Immature natural killer cell (primary cell): ENCODE measurements around the gene ITGA8. TPM values are rescaled to one million over a fixed set of nuclear protein-coding genes. Genes with fewer than 3 reads are reported as not detected.
"Not testable (repeated sequence)": the region's sequence is repeated elsewhere in the genome, so short reads cannot be mapped to it uniquely, and the experiment has no call there.

Source experiments
- DNase-seq, 3 donors: peaks; one replicate each; pipeline ENCODE4 v3.0.0; 2022; ENCODE audit warnings: mixed read lengths in 1 of 3
- H3K27ac Mint-ChIP-seq, 6 donors: one replicate each; pipeline ENCODE4 v1.8.0; 2020; ENCODE audit warnings: mixed read lengths in 6 of 6, mild to moderate bottlenecking in 5 of 6, inconsistent platforms in 4 of 6, moderate library complexity in 3 of 6
- H3K27me3 Mint-ChIP-seq, 3 donors: one replicate each; pipeline ENCODE4 v1.8.0; 2020 to 2021; ENCODE audit warnings: low read depth in 3 of 3, mild to moderate bottlenecking in 3 of 3, mixed read lengths in 3 of 3, moderate library complexity in 3 of 3, inconsistent platforms in 1 of 3
- H3K36me3 Mint-ChIP-seq, 3 donors: one replicate each; pipeline ENCODE4 v1.8.0; 2020; ENCODE audit warnings: mixed read lengths in 3 of 3, inconsistent platforms in 2 of 3, mild to moderate bottlenecking in 2 of 3
- H3K4me1 Mint-ChIP-seq, 2 donors: one replicate each; pipeline ENCODE4 v1.8.0; 2020; ENCODE audit warnings: inconsistent platforms in 2 of 2, mild to moderate bottlenecking in 2 of 2, mixed read lengths in 2 of 2, moderate library complexity in 1 of 2
- H3K4me3 Mint-ChIP-seq, 5 donors: one replicate each; pipeline ENCODE4 v1.8.0; 2020; ENCODE audit warnings: mild to moderate bottlenecking in 5 of 5, mixed read lengths in 5 of 5, inconsistent platforms in 3 of 5, moderate library complexity in 3 of 5
- H3K9me3 Mint-ChIP-seq, 6 donors: one replicate each; pipeline ENCODE4 v1.8.0; 2020; ENCODE audit warnings: mild to moderate bottlenecking in 6 of 6, mixed read lengths in 6 of 6, inconsistent platforms in 4 of 6, moderate library complexity in 3 of 6
- polyA plus RNA-seq, 3 donors: library from polyadenylated mRNA; unstranded; fragments of 300-500 nt; fragmentation: Illumina TruSeq; gene quantifications; one replicate each; pipeline ENCODE4 v1.2.3, GENCODE V29; 2021

The ITGA8 gene
- polyA plus RNA-seq, 3 donors from 2014 or later, result not detected

GRCh38 chr10:15475439-15475838 is 244.3 kb downstream of the ITGA8 start:
- not testable (repeated sequence) for H3K27me3 Mint-ChIP-seq, H3K4me1 Mint-ChIP-seq, H3K27ac Mint-ChIP-seq, H3K36me3 Mint-ChIP-seq, H3K9me3 Mint-ChIP-seq, H3K4me3 Mint-ChIP-seq, DNase-seq

- no peak for DNase-seq
- Mint-ChIP-seq H3K27me3 (peaks cover 0 to 3% (median 2%) of the 10 kb centered on the region in 3 donors), H3K4me1 (no peaks in the 10 kb centered on the region), H3K27ac (no peak overlapping the region), H3K4me3 (no peak overlapping the region), H3K36me3 (no peaks in the 10 kb centered on the region), H3K9me3 (peaks cover 0 to 5% (median 0%) of the 10 kb centered on the region in 6 donors)
These were observed 245.1 kb downstream of the ITGA8 start for GRCh38 chr10:15474671-15475070.

- Mint-ChIP-seq H3K27ac (no peak overlapping the region), H3K36me3 (no peaks in the 10 kb centered on the region), H3K27me3 (peaks cover 0 to 9% (median 3%) of the 10 kb centered on the region in 3 donors), H3K4me1 (no peaks in the 10 kb centered on the region), H3K9me3 (peaks cover 0 to 5% (median 0%) of the 10 kb centered on the region in 6 donors), H3K4me3 (no peak overlapping the region)
- no peak for DNase-seq
These were observed 246.3 kb downstream of the ITGA8 start for GRCh38 chr10:15473396-15473767.

GRCh38 chr10:15472431-15473395 is 247.0 kb downstream of the ITGA8 start:
- peaks cover 0 to 5% (median 0%) of the 10 kb centered on the region in 6 donors for H3K9me3 Mint-ChIP-seq
- no peak overlapping the region for H3K4me3 Mint-ChIP-seq
- H3K27me3 Mint-ChIP-seq, result peaks cover 0 to 9% (median 3%) of the 10 kb centered on the region in 3 donors
- no peaks in the 10 kb centered on the region for H3K4me1 Mint-ChIP-seq
- DNase-seq, result no peak
- no peak overlapping the region for H3K27ac Mint-ChIP-seq
- H3K36me3 Mint-ChIP-seq, result no peaks in the 10 kb centered on the region

GRCh38 chr10:15472008-15472407 is 247.7 kb downstream of the ITGA8 start:
- H3K27me3 Mint-ChIP-seq, result peaks cover 0 to 7% (median 3%) of the 10 kb centered on the region in 3 donors

GRCh38 chr10:15469111-15469510 is 250.6 kb downstream of the ITGA8 start:
- Mint-ChIP-seq H3K4me1 (no peaks in the 10 kb centered on the region), H3K27me3 (peaks cover 0 to 10% (median 3%) of the 10 kb centered on the region in 3 donors), H3K9me3 (peaks cover 0 to 2% (median 0%) of the 10 kb centered on the region in 6 donors), H3K36me3 (no peaks in the 10 kb centered on the region), H3K4me3 (no peak overlapping the region), H3K27ac (no peak overlapping the region)
- DNase-seq, result no peak

More at GRCh38 chr10:15472008-15472407, 247.7 kb downstream of the ITGA8 start:
- no peak for DNase-seq
- peaks cover 0 to 5% (median 0%) of the 10 kb centered on the region in 6 donors for H3K9me3 Mint-ChIP-seq
- H3K4me1 Mint-ChIP-seq, result no peaks in the 10 kb centered on the region
- no peaks in the 10 kb centered on the region for H3K36me3 Mint-ChIP-seq
- no peak overlapping the region for H3K27ac Mint-ChIP-seq
- H3K4me3 Mint-ChIP-seq, result no peak overlapping the region

- DNase-seq, result no peak
- Mint-ChIP-seq H3K9me3 (peaks cover 0 to 4% (median 0%) of the 10 kb centered on the region in 6 donors), H3K27ac (no peak overlapping the region), H3K27me3 (peaks cover 0 to 14% (median 2%) of the 10 kb centered on the region in 3 donors), H3K4me1 (no peaks in the 10 kb centered on the region), H3K36me3 (no peaks in the 10 kb centered on the region), H3K4me3 (no peak overlapping the region)
These were observed 255.3 kb downstream of the ITGA8 start for GRCh38 chr10:15464381-15464780.

Other genes starting within 250 kb of the ITGA8 start
- 1 to 10 TPM; 1.7 to 6.6 (median 5.0) TPM for gene MINDY3, start 140.6 kb upstream of the ITGA8 start, polyA plus RNA-seq